NOMO-1 (cell line): ENCODE measurements around the gene CD37.
"Not testable (repeated sequence)": the region's sequence is repeated elsewhere in the genome, so short reads cannot be mapped to it uniquely, and the experiment has no call there.

Experiments
- DNase-seq, 2 experiments: peaks; one replicate each; lab custom pipeline; 2025; ENCODE audit not compliant: unreplicated experiment in 2 of 2; lab: John Stamatoyannopoulos, UW

Gene CD37

DNA sequence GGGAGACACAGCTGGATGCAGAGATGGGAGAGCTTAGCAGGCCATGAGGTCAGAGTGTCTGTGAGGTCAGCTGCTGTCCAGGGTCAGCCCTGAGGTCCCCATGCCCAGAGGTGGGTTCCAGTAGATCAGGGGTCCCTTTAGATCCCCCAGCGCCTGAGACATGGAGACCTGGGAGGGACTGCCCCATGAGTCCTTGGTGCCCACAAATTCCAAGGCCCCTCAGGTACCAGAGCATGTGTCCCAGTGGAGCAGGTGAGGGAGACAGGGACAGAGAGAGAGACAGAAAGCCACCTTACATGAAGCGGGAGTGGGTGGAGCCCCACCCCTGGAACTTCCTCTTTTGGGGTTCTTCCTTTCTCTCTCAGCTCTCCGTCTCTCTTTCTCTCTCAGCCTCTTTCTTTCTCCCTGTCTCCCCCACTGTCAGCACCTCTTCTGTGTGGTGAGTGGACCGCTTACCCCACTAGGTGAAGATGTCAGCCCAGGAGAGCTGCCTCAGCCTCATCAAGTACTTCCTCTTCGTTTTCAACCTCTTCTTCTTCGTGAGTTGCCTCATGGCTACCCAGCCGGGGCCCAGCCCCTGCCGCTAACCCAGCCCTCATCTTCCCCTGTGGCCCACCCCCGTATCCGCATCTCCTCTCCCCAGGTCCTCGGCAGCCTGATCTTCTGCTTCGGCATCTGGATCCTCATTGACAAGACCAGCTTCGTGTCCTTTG, at the start of gene CD37:
Gene CD37, plus strand, starts transcription at position 336 of the 713 bp plus-strand sequence. Its CDS starts 135 bp downstream, at position 471.
- DNase-seq = peak; percentile 69 to 76

- no peak for DNase-seq
These were observed 48.0 kb upstream of the CD37 start for GRCh38 chr19:49287141-49287770.

DNA sequence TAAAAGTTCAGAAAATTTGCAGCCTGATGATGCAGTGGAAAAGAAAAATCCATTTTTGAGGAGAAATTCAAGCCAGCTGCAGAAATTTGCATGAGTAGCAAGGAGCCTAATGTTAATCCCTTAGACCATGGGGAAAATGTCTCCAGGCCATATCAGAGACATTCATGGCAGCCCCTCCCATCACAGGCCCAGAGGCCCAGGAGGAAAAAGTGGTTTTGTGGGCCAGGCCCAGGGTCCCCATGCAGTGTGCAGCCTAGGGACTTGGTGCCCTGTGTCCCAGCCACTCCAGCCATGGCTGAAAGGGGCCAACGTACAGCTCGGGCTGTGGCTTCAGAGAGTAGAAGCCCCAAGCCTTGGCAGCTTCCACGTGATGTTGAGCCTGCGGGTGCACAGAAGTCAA, 47.0 kb upstream of the CD37 start:
- not testable (repeated sequence) for DNase-seq

- DNase-seq = not testable (repeated sequence)
These were observed 45.9 kb upstream of the CD37 start for GRCh38 chr19:49289286-49289685.

- no peak for DNase-seq
These were observed 44.7 kb upstream of the CD37 start for GRCh38 chr19:49290517-49290916.

DNA sequence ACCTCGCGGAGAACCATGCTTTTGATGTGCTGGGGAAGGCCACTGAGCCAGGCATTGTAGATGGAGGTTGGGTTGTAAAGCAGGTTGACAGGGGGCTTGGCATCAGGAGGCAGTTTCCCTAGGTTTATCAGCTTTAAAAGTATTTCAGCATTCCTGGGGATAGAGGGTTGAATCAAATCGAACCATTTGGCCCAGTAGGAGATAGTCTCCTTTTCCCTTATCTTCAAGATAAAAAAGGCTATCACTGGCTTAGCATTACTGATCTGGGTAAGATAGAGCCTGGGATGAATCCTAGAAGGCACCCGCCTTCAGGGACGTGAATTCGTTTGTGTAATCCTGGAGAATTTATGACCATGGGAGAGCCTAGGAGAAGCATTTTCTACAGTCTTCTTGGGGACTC, 40.8 kb upstream of the CD37 start:
- DNase-seq = no peak

GRCh38 chr19:49295208-49295880, 39.9 kb upstream of the CD37 start:
- no peak for DNase-seq

DNA sequence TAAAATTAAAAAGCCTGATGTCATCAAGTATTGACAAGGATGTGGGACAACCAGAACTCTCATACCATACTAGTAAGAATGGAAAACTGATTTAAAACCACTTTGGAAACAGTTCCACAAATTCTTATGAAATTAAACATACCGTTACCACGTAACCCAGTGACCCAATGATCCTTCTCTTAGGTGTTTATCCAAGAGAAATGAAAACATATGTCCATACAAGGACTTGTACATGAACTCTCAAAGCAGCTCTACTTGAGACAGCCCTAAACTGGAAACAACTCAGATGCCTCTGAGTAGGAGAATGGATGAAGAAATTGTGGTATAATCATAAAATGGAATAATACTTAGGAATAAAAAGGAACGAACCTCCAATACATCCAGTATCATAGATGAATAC, 37.8 kb upstream of the CD37 start:
- DNase-seq = no peak

GRCh38 chr19:49298653-49299052, 36.6 kb upstream of the CD37 start:
- not testable (repeated sequence) for DNase-seq

- peak; percentile 51 to 75 for DNase-seq
These were observed 33.9 kb upstream of the CD37 start for GRCh38 chr19:49301165-49301865.

GRCh38 chr19:49301866-49302252, 33.3 kb upstream of the CD37 start:
- DNase-seq = no peak

DNA sequence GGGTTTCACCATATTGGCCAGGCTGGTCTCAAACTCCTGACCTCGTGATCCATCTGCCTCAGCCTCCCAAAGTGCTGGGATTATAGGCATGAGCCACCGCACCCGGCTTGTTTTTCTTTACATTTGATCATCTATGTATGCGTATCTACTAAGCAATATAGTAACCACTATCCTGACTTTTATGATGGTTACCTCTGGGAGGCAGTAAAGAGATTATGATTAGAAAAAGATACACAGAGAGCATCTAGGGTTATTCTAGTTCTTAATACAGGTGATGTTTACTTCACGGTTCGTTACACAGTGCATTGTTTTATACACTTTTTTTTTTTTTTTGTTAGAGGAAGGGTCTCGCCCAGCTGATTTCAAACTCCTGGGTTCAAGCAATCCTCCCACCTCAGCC, 28.5 kb upstream of the CD37 start:
- not testable (repeated sequence) for DNase-seq

DNA sequence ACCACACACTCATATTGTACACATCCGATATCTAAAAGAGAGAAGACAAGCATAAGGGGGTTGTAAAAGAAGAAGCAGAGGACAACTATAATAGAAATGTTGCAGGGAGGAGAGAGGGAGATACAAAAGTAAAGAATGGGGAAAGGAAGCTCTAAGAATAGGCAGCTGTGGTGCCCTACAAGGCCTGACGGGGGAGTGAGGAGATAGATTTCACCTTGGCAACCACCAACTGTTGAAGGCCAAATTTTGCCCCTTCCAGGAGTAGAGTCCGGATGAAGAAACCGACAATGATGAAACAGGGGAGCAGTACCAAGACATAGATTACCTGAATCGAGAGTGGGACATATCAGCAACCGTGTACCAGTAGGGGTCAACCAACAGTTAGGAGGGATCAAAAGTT, 26.1 kb upstream of the CD37 start:
- no peak for DNase-seq

GRCh38 chr19:49315111-49315510, 20.1 kb upstream of the CD37 start:
- no peak for DNase-seq

DNA sequence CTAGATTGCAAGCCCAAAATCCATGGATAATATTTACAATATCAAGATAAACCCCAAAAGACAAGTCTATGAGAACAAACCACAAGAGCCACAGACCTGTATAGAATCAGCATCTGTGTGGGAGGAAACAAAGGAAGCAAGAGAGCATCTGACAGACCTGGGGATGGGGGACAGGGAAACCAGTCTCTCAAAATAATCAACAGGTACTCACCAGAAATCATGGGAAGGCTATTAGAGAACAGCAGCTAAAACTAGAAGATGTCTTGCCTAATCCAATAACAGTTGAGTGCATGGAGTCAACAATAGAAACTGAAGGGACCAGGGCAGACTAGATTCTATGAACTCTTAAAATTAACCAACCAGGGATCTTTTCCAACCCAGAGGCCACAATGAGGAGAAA, 18.9 kb upstream of the CD37 start:
- no peak for DNase-seq

DNA sequence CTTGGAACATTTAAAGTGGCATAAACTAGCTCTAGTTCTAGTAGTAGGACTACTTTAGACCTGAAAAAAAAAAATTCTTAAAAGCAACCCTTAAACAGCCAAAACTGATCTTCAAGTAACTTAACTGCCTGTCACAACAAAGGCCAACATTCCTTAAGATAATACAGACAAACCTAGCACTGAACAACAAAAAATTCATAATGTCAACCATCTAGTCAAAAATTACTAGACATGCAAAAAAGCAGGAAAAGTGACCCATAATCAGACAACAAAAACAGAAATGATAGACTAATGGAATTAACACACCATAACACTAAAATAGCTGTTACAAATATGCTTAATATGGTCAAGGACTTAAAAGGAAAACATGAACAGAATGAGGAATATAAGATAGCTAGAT, 16.9 kb upstream of the CD37 start:
- DNase-seq = no peak

DNA sequence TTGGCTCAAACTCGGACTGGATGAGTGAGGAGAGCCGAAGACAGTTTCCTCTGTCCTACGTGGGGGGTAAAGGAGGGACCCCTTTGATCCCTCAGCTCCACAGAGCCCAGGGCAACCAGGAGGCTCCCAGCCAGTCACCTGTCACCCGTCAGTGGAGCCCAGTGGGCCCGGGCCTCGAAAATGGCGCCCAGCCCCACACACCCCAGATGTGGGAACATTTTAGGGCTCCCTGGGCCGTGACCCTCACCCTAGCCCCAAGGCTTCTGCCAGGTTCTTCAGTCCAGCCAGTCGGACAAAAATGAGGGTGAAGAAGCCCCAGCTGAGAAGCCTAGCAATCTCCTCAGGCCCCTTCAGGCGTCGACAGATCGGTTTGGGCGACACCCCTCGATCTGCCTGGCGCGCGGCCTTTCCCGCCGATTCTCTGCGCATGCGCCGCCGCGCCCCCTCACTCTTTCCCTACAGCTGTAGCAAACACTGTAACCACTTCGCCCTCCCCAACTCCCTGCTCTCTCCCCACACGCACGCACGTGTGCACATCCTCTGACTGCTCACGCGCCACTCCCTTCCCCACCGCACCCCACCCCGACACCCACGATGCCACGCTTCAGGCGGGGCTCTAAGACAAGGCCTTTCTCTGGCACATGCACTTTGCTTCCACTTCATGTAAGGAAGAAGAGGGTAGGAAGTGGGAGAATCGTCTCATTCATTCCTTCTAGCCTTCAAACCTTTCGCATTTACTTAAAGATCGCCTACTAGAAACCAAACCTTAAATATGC, 10.2 kb upstream of the CD37 start, which contains the start of gene SLC6A16:
Gene SLC6A16, minus strand, starts transcription at position 391 of the 776 bp plus-strand sequence. CDS start 13,844 bp downstream, outside the sequence.
- DNase-seq = no peak

DNA sequence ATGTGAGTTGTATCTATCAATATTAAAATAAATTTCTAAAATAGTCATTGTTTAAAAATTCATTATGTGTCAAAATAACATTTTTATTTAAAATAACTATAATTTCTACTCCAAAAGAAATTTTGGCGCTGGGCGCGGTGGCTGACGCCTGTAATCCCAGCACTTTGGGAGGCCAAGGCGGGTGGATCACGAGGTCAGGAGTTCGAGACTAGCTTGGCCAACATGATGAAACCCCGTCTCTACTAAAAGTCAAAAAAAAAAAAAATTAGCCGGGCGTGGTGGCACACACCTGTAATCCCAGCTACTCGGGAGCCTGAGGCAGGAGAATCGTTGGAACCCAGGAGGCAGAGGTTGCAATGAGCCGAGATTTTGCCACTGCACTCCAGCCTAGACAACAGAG, 9.4 kb upstream of the CD37 start:
- DNase-seq = not testable (repeated sequence)

DNA sequence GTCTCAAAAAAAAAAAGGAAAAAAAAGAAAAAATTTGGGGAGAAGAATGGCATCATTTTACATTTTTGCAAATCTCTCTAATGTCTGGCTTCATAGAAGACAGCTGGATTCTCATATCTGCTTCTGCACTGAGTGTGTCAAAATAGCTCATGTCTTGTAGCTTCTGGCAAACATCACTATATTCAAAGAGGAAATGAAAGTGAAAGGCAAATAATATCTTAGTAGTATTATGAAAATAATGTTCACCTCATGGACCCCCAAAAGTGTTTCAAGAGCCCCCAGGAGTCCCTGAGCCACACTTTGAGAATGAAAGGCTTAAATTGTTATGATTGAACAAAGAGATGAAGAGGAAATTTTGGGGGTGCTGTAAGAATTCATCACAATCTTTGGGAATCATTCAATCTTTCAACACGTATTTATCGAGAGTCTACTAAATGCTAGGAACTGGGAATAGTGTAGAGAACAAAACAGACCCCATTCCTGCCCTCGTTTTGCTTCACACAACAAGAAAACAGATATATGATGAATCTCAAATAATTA, 9.0 kb upstream of the CD37 start:
- peak in 1 of 2 experiments; percentile 73 for DNase-seq
